ENCODE data around the gene B3GALT6. TPM values are rescaled to one million over a fixed set of nuclear protein-coding genes. Genes with fewer than 3 reads are reported as not detected.

Gene B3GALT6
- total and polyA plus RNA-seq, 12 donors: 7.3 to 16.2 (median 9.1) TPM

DNA sequence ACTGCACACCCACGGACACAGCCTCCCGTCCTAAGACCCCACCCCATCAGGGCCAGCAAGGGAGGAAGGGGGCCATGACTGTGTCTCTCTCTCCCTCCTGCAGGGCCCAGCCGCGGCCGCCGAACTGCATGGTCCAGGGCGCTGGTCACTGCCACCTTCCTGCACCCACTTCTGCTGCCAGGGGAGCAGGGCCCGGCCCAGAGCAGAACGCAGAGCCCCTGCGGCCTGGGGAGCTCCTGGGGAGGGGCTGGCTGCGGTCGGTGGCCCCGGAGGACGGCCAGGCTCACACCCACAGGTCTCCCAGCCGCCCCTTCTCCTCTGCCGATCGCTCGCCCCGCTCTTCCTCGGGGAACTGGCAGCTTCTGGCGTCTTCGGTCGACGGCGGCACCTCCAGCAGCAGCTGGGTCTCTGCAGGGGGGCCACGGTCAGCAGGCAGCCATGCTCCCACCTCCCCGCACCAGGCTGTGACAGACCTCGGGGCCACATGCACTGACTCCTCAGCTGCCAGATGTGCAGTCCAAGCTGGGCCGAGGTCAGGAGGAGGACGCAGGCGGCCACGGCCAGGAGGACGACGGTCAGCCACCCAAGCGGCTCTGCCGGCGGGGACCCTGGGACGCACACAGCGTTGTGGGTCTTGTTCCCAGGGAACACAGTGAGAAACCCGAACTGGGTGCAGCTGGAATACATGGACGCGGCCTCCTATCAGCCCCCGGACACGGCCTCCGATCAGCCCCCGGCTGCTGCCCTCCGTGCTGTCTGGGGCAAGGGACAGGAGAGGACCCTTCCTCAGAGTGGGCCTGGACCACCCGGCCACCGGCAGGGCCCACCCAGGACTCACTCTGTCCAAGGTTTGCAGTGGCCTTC, 28.2 kb upstream of the B3GALT6 start:
- peaks cover 13 to 68% (median 41%) of the 10 kb centered on the region in 7 donors for H3K27me3 ChIP-seq
- intact Hi-C loops (cut with DNase I): loop anchor here in 1 of 10 donors (5.0 kb wide), 1 partner anchor 46 kb away; no protein-coding TSS in a partner anchor
- DNase-seq: peak in 1 of 2 donors; percentile 12
- H3K4me3 ChIP-seq: no peak overlapping the region
- 71 to 75% methylated on average over 49 of the region's 49 CpGs for WGBS, 2 donors
- peaks cover 2 to 37% (median 30%) of the 10 kb centered on the region in 9 donors for H3K4me1 ChIP-seq
- H3K36me3 ChIP-seq: no peaks in the 10 kb centered on the region
- no peak for ATAC-seq
- H3K9me3 ChIP-seq: no peaks in the 10 kb centered on the region
- H3K27ac ChIP-seq: no peak overlapping the region
- TF ChIP-seq, protein P1, sequence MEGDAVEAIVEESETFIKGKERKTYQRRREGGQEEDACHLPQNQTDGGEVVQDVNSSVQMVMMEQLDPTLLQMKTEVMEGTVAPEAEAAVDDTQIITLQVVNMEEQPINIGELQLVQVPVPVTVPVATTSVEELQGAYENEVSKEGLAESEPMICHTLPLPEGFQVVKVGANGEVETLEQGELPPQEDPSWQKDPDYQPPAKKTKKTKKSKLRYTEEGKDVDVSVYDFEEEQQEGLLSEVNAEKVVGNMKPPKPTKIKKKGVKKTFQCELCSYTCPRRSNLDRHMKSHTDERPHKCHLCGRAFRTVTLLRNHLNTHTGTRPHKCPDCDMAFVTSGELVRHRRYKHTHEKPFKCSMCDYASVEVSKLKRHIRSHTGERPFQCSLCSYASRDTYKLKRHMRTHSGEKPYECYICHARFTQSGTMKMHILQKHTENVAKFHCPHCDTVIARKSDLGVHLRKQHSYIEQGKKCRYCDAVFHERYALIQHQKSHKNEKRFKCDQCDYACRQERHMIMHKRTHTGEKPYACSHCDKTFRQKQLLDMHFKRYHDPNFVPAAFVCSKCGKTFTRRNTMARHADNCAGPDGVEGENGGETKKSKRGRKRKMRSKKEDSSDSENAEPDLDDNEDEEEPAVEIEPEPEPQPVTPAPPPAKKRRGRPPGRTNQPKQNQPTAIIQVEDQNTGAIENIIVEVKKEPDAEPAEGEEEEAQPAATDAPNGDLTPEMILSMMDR (IDR thresholded peaks at IDR 0.05): no peak

DNA sequence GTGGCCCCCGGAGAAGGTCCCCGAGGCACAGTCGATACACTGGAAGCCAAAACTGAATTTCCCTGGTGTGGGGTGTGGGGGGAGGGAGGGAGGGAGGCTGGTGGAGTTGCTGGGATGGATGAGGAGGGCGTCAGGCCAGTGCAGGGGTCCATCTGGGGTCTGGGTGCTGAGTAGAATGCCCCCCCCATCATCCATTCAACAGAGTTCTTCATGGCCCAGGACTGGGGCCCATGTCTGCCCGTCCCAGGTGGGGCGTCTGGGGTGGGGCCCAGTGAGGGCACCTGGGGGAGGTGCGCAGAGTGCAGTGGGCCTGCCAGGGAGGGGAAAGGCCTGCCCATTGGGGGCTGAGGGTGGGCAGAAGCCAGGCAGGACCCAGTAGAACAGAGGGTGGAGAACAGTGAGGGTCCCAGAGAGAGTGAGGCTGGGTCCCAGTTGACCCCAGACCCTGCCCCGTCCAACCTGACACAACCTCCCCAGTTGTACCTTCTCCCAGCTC, 27.6 kb upstream of the B3GALT6 start:
- intact Hi-C loops (cut with DNase I): loop anchor here in 1 of 10 donors (5.0 kb wide), 1 partner anchor 47 kb away; no protein-coding TSS in a partner anchor
- Histone ChIP-seq H3K9me3 (no peaks in the 10 kb centered on the region), H3K27ac (no peak overlapping the region), H3K36me3 (no peaks in the 10 kb centered on the region), H3K27me3 (peaks cover 13 to 73% (median 41%) of the 10 kb centered on the region in 7 donors), H3K4me3 (no peak overlapping the region), H3K4me1 (peaks cover 2 to 44% (median 30%) of the 10 kb centered on the region in 9 donors)
- no peak for ATAC-seq
- TF ChIP-seq, protein P1 (IDR thresholded peaks at IDR 0.05): no peak
- 90 to 91% methylated on average over 8 of the region's 8 CpGs for WGBS, 2 donors
- no peak for DNase-seq

DNA sequence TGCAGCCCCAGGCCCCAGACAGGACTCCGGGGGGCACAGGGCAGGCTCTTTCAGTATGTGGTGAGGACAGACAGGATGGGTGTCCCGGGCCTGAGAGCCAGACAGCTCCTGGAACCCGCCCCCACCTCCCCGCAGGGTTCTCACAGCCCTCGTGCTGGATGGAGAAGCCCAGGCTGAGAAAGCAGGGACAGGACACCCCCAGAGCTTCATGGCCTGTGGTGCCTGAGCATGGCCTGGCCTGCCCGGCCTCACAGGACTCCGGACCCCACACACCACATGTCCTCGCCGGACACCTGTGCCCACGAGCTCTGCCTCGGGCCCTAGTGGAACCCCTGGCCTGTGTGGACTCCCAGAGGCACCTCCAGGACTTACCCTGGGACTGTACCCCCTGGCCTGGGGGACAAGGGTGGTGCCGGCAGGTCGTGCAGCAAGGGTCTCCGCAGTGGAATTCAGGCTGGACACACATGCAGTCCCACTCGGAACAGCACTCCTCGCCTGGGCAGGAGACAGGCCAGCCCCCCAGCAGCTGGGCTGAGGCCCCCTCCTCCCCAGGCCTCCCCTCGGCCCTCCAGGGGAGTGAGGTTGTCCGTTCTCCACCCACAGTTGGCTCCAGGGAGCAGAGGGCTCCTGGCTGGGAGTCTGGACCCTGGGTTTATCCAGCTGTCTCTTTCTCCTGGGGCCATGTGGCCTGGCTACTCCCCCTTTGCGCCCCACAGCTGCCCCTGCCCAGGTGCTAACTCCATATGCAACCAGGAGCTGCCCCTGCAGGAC, 26.9 kb upstream of the B3GALT6 start:
- H3K27ac ChIP-seq: peak overlapping the region in 1 of 10 donors; percentile 31
- intact Hi-C loops (cut with DNase I): loop anchor here in 1 of 10 donors (5.0 kb wide), 1 partner anchor 48 kb away; no protein-coding TSS in a partner anchor
- DNase-seq (no peak), ATAC-seq (no peak)
- peak overlapping the region in 1 of 10 donors; percentile 37 for H3K4me3 ChIP-seq
- peaks cover 2 to 45% (median 30%) of the 10 kb centered on the region in 9 donors for H3K4me1 ChIP-seq
- TF ChIP-seq, protein P1 (IDR thresholded peaks at IDR 0.05): no peak
- H3K27me3 ChIP-seq: peaks cover 13 to 73% (median 41%) of the 10 kb centered on the region in 7 donors
- WGBS, 2 donors: 84 to 89% methylated on average over 19 of the region's 19 CpGs
- H3K9me3 ChIP-seq: no peaks in the 10 kb centered on the region
- peaks cover 0 to 3% (median 0%) of the 10 kb centered on the region in 9 donors for H3K36me3 ChIP-seq
